ENCODE results near the gene STX5.
"Not testable (repeated sequence)": the region's sequence is repeated elsewhere in the genome, so short reads cannot be mapped to it uniquely, and the experiment has no call there.

Gene STX5

DNA sequence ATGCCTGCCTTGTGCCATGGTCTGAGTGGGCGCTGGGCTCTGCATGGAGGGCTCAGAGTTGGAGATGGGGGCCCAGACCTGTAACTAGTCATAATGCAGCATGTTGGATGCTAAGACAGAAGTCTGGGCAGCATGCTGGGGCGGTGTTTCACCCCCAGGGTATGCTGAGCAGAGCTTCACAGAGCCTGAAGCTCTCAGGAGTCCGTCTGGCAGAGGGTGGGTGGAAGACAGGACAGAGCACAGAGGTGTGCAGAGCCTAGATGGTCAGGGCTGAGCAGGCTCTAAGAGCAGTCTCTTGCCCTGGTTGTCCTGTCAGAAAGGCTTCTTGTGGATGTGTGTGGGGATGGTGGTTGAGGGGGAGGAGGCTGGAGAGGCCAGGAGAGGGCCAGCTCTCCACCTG is 53.4 kb downstream of the STX5 start:
- no peak for FAIRE-seq

DNA sequence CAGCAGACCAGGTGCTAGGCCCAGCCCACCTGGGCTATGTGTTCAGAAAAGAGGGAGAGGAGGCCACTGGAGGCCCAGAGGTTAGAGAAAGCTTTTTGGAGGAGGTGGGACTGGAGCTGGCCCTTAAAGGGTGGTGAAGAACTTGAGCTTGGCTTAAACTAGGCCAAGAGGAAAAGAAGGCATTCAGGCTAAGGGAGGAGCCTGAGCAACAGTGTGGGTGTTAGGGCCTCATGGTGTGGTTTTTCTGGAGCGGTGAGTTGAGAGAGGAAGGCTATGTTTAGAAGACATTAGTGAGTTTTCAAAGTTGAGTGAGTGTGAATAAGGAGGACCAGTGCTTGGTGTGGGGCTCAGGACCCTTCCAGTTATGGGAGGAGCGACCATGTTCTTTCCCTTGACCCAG is 54.5 kb downstream of the STX5 start:
- no peak for FAIRE-seq

DNA sequence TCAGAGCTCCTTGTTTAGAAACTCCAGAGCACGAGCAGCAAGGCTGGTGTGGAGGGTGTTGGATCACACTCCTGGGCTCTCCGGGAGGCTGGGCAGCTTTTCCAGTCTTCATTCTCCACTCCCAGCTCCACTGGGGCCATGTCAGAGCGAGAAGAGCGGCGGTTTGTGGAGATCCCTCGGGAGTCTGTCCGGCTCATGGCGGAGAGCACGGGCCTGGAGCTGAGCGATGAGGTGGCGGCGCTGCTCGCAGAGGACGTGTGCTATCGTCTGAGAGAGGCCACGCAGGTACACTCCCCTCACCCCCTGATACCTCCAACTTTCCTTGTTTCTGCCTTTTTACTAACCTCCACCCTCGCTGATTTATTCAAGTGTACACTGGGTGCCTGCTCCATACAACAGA is 56.2 kb downstream of the STX5 start:
- FAIRE-seq: no peak

DNA sequence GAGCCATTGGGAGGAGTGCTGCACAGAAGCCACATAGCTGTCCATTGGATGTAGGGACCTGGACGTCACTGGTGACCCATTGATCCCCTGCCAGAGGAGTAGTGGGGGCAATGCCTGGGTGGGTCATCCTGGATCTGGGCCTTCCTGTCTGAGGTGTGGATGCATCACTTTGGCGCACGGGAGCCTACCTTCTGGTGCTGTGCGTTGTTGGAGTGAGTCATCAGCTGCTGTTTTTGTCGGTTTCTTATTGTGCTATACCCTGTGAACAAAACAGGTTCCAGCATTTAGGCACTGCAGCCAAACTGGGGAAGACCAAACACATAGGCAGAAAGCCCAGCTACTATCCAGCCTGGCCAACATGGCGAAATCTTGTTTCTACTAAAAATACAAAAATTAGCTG is 57.4 kb downstream of the STX5 start:
- FAIRE-seq: no peak

DNA sequence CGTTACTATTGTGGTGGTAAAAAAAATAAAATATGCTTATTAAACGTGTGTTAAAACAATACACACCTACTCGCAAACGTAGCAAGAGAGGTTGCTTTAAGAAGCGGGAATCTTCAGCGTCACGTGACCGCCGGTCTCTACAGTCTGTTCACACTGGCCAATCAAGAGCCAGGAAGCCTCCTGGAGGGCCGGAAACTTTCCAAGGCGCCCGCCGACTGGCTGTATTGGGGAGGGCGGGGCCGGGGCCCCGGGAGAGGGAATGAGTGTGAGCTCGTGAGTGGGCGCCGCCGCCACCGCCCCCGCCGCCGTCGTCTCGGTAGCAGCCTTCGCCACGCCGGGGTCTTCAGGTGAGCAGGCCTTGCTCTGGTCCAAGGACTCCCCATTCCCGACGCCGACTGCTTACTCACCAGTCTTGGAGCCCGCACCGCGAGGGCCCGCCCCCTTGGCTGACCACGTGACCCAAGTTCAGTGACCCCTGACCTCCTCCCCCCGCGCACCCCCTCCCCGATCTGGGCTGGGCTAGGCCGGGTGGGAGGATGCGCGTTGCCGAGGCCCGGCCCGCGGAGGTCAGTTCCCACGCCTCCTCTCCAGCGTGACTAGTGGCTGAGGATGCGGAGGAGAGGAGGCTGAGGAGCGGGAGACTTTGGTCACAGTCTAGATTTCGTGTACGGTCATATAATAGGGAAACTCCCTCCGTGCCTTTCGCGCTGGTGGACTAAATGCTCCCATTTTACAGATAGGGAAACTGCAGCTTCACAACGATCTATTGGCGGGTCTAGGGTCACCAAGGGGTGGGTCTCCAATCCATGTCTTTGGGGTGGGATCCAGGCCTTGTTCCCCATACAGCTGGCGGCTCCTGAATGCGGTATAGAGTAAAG is 60.5 kb downstream of the STX5 start, which contains the start of gene TAF6L:
TSS of gene TAF6L (plus strand) at position 253 of the 878 bp plus-strand sequence. CDS start 4,388 bp downstream, outside the sequence.
- FAIRE-seq: no peak

DNA sequence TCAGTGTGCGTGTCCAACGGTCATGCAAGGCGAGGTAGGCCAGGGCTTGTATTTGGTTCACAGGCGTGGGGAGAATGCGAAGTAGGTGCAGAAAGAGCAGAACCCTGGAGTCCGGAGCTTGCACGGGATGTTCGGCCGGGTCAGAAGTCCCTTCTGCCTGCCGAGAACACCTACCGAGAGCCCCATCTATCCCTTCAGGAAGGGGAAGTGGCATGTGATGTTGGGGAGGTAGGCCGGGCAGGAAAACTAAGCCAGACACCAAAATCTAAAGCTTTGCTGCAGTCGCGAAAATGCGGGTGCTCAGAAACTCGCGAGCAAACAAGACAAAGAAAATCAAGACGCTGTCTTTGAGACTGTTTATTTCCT is 61.1 kb downstream of the STX5 start:
- FAIRE-seq: no peak

DNA sequence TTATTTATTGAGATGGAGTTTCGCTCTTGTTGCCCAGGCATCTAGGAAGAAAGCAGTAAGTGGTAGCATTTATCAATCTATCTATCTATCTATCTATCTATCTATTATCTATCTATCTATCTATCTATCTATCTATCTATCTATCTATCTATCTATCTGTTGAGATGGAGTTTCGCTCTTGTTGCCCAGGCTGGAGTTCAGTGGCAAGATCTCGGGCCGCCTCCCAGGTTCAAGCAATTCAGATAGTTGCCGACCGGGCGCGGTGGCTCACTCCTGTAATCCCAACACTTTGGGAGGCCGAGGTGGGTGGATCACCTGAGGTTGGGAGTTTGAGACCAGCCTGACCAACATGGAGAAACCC is 71.0 kb downstream of the STX5 start:
- not testable (repeated sequence) for FAIRE-seq

DNA sequence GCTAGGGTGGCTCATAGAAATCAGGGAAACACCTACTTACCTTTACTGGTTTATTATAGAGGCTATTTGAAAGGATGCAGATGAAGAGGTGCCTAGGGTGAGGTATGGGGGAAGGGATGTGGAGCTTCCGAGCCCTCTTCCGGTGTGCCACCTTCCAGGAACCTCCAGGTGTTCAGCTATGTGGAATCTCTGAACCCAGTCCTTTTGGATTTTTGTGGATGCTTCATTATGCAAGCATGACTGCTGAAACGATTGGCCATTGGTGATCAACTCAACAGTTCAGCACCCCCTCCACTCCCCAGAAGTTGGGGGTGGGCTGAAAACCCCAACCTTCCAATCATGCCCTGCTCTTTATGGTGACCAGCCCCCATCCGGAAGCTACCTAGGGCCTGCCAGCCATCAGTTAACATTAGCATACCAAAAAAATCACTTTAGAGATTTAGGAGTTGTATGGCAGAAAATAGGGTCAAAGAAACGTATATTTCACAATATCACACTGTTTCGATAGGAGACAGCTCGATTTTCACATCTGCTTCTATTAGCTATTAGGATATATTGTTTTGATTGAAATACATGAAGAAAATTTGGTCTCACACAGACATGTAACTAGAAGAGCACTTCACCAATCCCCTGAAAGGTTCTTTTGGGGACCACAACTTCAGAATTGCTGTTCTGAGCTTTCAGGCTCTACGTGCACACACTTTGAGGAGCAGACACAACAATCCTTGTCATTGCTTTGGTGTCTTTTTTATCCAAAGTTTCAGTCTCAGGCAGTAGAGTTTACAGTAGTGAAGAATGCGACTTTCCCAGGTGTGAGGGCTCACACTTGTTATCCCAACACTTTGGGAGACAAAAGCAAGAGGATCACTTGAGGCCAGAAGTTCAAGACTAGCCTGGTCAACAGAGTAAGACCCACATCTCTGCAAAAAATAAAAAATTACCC is 73.7 kb downstream of the STX5 start:
- no peak for FAIRE-seq
